GM12865 (cell line): Measurements from ENCODE around the gene BOC.

Experiments
- DNase-seq: peaks from one replicate; pipeline ENCODE4 v3.0.0; 2010; ENCODE audit warnings: low read depth
- H3K4me3 ChIP-seq: 2 replicates; pipeline ENCODE4 v1.5.1; 2011; ENCODE audit warnings: mild to moderate bottlenecking, low read depth, low read length, control low read depth
- TF ChIP-seq, protein P1 (sequence below): IDR thresholded peaks from 2 replicates; pipeline ENCODE4 v1.5.1; 2011; ENCODE audit warnings: low read length, control low read depth, low read depth, inconsistent platforms; ENCODE audit not compliant: insufficient read depth; ENCODE audit errors: missing control alignments

Gene BOC

DNA sequence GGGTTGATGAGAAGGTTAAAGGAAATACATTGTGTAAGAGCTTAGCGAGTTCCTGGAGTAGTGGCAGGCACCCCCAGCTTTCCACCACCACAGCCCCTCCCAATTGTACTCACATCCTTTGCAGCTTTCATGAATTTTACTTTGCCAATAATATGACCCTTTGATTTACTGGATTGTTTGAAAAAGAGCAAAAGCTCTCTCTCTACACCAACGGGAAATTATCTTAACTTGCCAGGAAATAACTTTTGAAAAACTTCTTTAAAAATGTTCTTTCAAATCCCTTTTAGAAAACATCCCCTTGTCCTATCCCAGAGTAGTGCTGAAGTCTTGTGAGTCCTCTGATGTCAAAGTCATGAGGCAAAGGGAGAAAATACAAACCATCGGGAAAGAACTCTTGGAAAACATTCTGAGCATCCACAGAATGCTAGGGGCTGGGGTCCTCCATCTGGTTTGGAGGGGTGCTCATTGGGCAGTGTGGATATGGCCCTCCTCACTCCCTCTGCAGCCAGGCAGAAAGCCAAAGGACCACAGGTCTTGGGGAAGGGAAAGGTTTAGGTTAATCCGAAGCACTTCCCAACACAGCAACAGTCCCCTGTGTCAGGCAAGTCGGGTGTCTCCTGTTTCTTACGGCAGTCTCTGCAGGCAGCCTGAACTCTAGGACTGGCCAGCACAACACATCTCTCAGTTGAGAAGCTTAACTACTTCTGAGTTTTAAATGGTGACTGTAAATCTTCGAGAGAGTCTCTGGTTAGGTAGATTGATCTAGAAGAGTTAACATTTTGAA lies 36.5 kb downstream of the BOC start:
- TF ChIP-seq, protein P1, sequence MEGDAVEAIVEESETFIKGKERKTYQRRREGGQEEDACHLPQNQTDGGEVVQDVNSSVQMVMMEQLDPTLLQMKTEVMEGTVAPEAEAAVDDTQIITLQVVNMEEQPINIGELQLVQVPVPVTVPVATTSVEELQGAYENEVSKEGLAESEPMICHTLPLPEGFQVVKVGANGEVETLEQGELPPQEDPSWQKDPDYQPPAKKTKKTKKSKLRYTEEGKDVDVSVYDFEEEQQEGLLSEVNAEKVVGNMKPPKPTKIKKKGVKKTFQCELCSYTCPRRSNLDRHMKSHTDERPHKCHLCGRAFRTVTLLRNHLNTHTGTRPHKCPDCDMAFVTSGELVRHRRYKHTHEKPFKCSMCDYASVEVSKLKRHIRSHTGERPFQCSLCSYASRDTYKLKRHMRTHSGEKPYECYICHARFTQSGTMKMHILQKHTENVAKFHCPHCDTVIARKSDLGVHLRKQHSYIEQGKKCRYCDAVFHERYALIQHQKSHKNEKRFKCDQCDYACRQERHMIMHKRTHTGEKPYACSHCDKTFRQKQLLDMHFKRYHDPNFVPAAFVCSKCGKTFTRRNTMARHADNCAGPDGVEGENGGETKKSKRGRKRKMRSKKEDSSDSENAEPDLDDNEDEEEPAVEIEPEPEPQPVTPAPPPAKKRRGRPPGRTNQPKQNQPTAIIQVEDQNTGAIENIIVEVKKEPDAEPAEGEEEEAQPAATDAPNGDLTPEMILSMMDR: no peak
- no peak overlapping the region for H3K4me3 ChIP-seq
- DNase-seq: no peak

DNA sequence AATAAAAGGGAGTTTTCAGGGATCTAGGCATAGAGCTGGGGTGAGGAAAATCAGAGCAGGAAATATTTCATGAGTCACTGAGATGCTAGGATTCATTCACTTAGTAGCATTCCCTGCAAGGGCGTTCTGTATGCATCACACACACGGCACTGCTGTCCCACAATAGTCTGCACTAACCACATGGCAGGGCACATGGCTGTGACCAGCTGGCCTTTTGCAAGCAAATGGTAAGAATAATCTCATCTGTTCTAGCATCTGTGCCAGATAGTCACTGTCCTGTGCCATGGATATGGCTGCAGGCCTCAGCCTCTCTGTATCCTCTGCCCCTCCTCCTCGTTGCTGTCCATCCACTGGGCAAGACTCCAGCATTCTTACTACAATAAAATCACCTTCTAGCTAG lies 37.8 kb downstream of the BOC start:
- TF ChIP-seq, protein P1: no peak
- no peak overlapping the region for H3K4me3 ChIP-seq
- no peak for DNase-seq

DNA sequence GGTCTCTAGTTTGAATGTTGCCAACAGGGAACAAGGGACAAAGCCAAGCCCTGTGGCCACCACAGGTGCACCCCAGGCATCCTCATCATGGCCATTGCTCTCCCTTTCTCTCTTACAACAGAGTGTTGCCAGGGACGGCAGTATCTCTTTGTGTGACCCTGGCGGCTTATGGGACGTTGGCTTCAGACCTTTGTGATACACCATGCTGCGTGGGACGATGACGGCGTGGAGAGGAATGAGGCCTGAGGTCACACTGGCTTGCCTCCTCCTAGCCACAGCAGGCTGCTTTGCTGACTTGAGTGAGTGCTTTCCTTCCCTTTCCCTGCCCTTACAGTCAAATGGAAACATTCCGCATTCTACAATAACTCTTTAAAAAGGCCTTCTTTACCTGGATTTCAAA lies 38.2 kb downstream of the BOC start:
- no peak for DNase-seq
- no peak overlapping the region for H3K4me3 ChIP-seq
- TF ChIP-seq, protein P1: no peak

- TF ChIP-seq, protein P1: no peak
- no peak for DNase-seq
- H3K4me3 ChIP-seq: no peak overlapping the region
Observed at GRCh38 chr3:113250566-113250965, 39.2 kb downstream of the BOC start.

DNA sequence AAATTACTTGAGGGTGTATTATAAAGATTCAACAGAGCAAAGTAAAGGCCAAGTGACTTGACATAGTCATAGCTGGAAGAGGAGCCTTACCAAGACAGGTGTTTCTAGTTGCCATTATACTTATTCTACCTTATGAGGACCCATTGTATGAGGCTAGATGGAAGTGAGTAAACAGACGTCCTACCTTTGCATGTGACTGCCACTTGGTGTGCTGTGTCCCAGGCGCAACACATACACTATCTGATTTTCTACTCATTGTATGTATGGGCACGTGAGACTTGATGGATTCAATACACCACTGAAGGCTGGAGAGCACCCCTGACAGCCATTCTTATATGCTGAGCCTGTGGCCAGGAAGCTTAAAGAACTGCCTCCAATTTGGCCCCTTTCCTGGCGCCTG lies 40.5 kb downstream of the BOC start:
- DNase-seq: no peak
- no peak overlapping the region for H3K4me3 ChIP-seq
- TF ChIP-seq, protein P1: peak; percentile 0

DNA sequence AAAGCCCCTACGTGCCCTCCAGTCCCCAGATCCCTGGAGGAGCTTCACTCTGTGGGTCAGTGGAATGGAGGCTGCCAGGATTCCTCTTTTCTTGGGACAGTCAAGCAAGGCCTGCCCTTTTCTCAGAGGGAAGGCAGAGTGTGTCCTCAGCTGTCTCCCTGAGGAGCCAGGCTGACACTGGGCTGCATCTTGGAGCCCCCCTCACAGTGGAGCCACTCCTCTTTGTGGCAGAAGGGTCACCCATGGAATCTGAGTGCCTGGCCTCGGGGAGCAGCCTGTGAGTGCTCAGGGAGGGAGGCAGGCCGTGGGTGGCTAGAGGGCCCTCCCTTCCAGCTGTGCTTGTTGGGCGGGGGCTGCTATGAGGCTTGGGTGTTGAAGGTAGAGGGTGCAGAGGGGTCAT lies 41.2 kb downstream of the BOC start:
- TF ChIP-seq, protein P1: no peak
- H3K4me3 ChIP-seq: no peak overlapping the region

GRCh38 chr3:113253702-113254101 lies 42.3 kb downstream of the BOC start:
- TF ChIP-seq, protein P1: no peak
- no peak for DNase-seq
- H3K4me3 ChIP-seq: no peak overlapping the region

More for the DNA sequence above, 41.2 kb downstream of the BOC start:
- DNase-seq: no peak
